Activated CD4-positive, alpha-beta T cell treated with anti-CD3 and anti-CD28 coated beads for 48 hours (primary cell): ENCODE results near the gene MAML3.

Source experiments
- DNase-seq: peaks from one replicate; pipeline ENCODE4 v3.0.0-alpha.2; 2020

The MAML3 gene

GRCh38 chr4:140038031-140038533 lies 115.9 kb downstream of the MAML3 start:
- no peak for DNase-seq

GRCh38 chr4:140037353-140038030 lies 116.5 kb downstream of the MAML3 start:
- DNase-seq = no peak

DNA sequence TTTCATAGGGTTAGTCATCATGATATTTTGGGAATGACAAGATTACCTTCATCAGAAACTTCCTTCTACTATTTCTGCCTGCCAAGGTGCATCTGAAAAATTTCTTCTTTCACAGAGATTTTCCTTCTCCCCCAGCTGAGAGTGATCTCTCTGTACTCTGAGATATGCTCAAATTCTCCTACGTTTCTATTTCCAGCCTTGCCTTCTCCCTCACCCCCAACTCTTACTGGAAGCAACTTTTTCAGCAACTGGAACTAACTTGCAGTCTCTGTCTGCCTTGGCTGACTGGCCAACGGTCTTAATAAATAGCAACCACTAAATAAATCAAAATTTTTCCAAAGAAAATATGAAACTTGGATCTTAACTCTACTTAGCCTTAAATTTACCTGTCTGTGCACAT lies 122.3 kb downstream of the MAML3 start:
- DNase-seq = no peak

DNA sequence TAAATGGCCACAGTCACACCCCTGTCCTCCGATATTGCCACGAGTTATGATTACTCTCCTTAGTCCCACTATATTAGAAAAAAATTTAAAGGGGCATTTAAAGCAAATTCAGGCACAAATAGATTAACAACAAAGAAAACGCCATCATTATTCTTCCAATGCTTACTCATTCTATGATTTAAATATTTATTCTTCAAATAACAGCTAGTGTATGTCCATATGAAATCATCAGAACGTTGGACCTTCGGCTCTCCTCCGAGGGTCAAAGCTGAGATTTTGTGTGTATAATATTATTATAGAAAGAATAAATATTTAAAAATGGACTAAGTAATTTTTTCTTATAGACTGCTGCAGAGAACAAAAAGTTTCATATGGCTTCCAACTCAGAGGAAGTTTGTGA lies 122.9 kb downstream of the MAML3 start:
- no peak for DNase-seq

- no peak for DNase-seq
Measured at GRCh38 chr4:140028676-140029517, 125.1 kb downstream of the MAML3 start.

DNA sequence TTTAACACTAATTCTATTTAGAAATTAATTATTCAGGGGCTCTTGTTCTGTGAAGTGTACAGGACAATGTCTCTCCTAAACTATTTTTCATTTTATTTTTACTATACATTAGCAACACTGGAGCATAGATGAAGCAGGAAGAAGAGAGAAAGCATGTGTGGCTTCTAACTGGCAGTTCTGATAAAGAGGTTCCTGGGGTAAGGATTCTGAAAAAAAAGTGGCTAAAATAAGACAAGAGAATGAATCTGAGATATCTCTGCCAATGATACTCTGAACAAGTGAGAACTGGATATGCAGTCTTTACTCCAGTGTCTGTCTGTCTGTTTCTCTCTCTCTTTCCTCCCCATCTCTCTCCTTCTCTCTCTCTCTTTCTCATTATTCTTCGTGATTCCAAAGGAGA lies 125.9 kb downstream of the MAML3 start:
- no peak for DNase-seq

- DNase-seq = no peak
Measured at GRCh38 chr4:140027101-140027500, 126.9 kb downstream of the MAML3 start.

DNA sequence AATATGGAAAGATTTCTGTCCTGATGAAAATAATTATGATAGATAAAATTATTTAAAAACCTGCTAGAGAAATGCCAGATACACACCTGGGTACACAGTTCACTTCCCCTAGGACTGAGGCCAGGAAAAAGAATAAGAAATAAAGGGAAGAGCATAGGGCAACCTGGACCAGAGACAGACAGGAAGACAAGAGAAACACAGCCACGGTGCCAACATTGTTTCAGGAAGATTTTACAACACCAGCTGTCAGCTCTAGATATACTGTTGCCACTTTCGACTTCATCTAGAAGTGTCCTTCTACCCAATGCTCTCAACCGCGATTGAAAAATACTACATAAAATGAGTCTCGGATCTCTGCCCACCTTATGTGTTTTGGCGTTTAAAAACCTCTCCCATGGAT lies 128.5 kb downstream of the MAML3 start:
- DNase-seq = no peak

DNA sequence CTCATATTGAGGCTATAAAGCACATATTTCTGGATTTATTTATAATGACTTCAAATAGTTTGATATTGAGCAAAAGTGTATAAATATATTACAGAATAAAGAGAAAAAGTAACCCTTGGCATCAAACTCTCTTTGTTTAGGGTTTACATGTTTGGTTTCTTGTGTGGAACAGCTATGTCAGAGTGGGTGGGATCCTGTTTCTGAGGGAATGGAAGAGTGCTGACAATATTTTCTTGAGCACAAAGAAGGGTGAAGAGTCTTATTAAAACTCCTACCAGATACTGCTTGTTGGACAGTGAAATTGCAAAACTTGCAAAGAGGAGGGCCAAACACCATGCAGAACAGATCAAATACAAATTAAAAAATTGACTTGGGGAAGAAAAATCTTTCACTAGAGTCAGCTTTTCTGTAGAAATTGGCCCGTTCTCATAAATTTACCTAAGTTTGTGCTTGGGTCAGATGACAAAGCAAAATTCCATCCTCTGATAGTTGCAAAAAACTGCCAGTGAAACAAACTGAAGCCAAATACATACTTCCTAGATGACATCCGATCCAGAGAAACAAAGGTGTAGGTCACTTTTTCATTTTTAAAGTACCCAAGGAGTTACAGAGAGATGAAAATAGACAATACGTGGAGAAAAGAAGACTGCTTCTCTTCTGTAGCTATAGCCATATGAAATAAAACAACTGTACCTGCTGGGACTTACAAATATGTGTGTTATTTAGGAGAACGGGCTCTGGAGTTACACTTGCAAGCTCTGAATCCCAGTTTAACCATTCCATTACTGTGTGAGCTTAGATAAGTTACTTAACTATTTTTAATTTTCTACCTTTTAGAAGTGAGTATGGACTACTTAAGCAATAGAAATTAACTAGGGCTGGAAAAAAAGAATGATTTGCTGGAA lies 133.3 kb downstream of the MAML3 start:
- DNase-seq = no peak

GRCh38 chr4:140019619-140020347 lies 134.2 kb downstream of the MAML3 start:
- DNase-seq = no peak

- DNase-seq = no peak
Measured at GRCh38 chr4:140018931-140019618, 134.9 kb downstream of the MAML3 start.

- no peak for DNase-seq
Measured at GRCh38 chr4:140014284-140014683, 139.7 kb downstream of the MAML3 start.

DNA sequence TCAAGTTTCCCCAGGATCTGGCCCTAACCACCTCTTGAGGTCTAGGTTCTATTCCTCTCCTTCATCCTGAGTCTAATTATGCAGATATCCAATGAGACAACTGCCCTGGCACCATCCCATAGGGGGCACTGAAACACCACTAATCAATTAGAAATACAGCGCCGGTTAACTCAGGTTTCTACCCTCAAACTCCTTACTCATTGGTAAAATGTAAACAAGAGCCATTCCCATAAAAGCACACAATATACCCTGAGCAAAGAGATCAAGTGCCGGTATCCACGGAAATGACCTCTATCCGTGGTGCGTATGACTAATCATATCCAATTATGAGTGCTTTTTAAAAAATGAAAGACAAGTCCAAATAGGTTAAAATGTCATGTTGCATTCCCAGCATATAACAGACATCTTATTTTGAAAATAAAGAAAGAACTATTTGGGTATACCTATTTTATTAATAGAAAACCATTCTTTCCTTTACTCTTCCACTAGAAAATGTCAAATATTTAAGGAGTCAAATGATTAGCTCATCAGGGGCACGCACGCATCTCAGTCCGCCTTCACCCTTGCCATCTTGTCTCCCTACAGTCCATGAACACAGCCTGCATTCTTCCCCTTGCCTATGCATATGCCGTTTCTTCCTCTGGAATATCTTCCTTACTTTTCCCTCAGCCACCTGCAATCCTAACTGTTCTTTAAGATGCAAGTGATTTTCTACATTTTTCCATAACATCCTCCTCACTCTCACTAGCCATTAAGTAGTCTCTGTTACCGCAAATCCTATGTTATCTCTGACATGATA lies 141.1 kb downstream of the MAML3 start:
- DNase-seq = peak; percentile 55

DNA sequence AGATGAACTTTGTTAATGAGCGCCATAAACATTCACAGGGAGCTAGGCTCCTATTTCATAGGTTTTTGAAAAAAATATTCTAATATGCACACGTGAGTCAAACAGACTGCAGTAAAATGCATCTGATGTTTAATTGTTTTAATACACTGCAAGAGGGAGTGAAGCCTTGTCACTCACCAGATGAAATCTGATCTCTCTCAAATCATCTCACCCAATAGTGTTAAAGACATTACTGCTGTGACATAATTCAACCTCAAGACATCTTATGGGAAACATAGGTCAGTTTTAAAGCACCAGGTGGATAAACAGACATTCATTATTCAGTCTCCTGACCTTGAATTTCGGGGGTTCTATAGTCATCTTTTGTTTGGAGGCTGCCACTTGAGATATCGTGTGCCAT lies 148.3 kb downstream of the MAML3 start:
- no peak for DNase-seq

- no peak for DNase-seq
Measured at GRCh38 chr4:140004922-140005627, 148.9 kb downstream of the MAML3 start.

DNA sequence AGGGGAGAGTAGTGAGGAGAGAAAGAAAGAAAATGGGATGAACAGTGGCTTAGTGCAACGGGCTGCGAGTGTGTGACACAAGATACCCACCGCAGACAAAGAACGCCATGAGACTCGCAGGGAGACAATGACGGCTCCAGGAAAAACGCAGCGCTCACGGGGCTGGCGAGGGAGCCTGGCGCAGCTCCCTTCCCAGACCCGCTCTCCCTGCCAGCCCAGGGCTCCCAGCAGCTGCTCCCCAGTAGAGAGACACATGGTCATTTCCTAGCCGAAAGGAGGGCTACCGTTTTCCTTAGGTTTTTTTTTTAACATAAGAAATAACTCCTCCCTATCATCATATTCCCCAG lies 149.5 kb downstream of the MAML3 start:
- DNase-seq = no peak

DNA sequence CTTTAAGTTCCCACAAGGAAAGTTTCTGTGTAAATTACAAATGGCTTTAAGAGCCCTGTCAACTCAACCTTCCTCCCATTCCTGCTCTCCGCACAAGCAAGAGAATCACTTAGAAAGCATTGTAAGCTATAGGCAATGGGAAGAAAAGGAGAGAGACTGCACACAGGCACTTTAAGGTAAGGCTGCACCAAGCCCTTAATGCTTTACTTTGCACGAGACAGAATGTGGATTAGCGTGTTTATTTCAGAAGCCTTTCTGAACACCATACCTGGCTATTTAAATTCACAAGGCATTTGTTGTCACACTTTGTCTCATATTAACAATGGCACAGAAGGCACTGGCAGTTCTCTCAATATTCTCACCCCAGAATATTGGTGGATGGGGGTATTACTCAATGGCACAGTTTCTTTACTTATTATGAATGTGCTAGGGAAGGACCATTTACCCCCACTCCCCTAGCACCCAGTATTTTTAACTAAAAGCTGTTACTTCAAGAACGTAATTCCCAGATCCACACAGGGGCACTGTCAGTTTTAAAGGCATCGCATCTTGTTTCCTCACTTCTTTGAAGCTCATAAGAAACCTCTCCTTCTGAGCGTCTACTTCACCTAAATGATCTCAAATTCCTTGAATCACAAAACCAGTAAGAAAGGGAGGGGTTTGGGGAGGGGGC lies 150.0 kb downstream of the MAML3 start:
- no peak for DNase-seq

- no peak for DNase-seq
Measured at GRCh38 chr4:140000232-140000631, 153.8 kb downstream of the MAML3 start.

- peak; percentile 71 for DNase-seq
Measured at GRCh38 chr4:139988863-139989765, 164.9 kb downstream of the MAML3 start.
